ENCODE results near the gene BCL2. TPM values are rescaled to one million over a fixed set of nuclear protein-coding genes. Genes with fewer than 3 reads are reported as not detected.

BCL2 gene
- total RNA-seq, 1 experiment from 2014 or later, result 1.3 TPM

- Histone ChIP-seq H2BK5ac (ENCODE audit: insufficient read length, low read length) (no peak overlapping the region), H3K27ac (ENCODE audit: insufficient read length, low read depth, low read length) (no peak overlapping the region), H3K23ac (ENCODE audit: insufficient read length, low read depth, low read length) (no peak overlapping the region), H2BK15ac (ENCODE audit: low read depth, low read length) (no peak overlapping the region), H3T11ph (ENCODE audit: low read length) (no peak overlapping the region), H3K79me2 (ENCODE audit: insufficient read depth, low read length) (no peaks in the 10 kb centered on the region), H2AFZ (ENCODE audit: low read length) (no peak overlapping the region), H4K91ac (ENCODE audit: insufficient read length, low read depth, low read length) (no peak overlapping the region), H2BK20ac (ENCODE audit: low read depth, low read length, poor library complexity, severe bottlenecking) (no peak overlapping the region), H2AK5ac (ENCODE audit: insufficient read length, low read length) (no peak overlapping the region), H2BK120ac (ENCODE audit: low read depth, low read length, poor library complexity, severe bottlenecking) (no peak overlapping the region), H3K9ac (ENCODE audit: extremely low read depth, insufficient read length, low read length) (no peak overlapping the region), H3K18ac (ENCODE audit: insufficient read length, low read depth, low read length) (no peak overlapping the region), H3K79me1 (ENCODE audit: insufficient read depth, low read depth, low read length, poor library complexity, severe bottlenecking) (no peaks in the 10 kb centered on the region), H3K14ac (ENCODE audit: insufficient read depth, low read length) (no peak overlapping the region), H2BK12ac (ENCODE audit: insufficient read length, low read depth, low read length) (no peak overlapping the region), H4K8ac (replicated peaks; ENCODE audit: insufficient read length, low read depth, low read length) (no peak overlapping the region), H4K5ac (ENCODE audit: insufficient read length, low read depth, low read length) (no peak overlapping the region), H3K9me3 (ENCODE audit: control insufficient read depth, low read depth, low read length) (no peaks in the 10 kb centered on the region), H3K27me3 (ENCODE audit: insufficient read depth, low read length) (no peaks in the 10 kb centered on the region), H4K20me1 (ENCODE audit: control insufficient read depth, insufficient read depth, insufficient read length) (no peaks in the 10 kb centered on the region), H3K4me2 (ENCODE audit: insufficient read depth, insufficient read length, low read length) (no peak overlapping the region), H3K23me2 (ENCODE audit: insufficient read length, low read depth, low read length, poor library complexity, severe bottlenecking) (no peaks in the 10 kb centered on the region), H3K4ac (ENCODE audit: low read depth, low read length) (no peak overlapping the region), H3K56ac (ENCODE audit: insufficient read length, low read depth, low read length) (no peak overlapping the region), H3K4me1 (ENCODE audit: insufficient read depth, low read length) (no peaks in the 10 kb centered on the region)
- Mint-ChIP-seq H3K4me1 (no peaks in the 10 kb centered on the region), H3K36me3 (ENCODE audit: insufficient read depth in 1 of 3, low read depth in 3 of 3) (no peaks in the 10 kb centered on the region), H3K9me3 (no peaks in the 10 kb centered on the region), H3K4me3 (no peak overlapping the region), H3K27me3 (ENCODE audit: low read depth) (no peaks in the 10 kb centered on the region; the same call in 1 of the 2 replicates), H3K27ac (no peak overlapping the region; a peak in 1 of 7 replicates)
- DNase-seq, result no peak
- no CpG with 5 or more reads among the region's 3 CpGs for WGBS (ENCODE audit: extremely low coverage, insufficient read length, low lambda C conversion rate)
- TF ChIP-seq, protein P1, sequence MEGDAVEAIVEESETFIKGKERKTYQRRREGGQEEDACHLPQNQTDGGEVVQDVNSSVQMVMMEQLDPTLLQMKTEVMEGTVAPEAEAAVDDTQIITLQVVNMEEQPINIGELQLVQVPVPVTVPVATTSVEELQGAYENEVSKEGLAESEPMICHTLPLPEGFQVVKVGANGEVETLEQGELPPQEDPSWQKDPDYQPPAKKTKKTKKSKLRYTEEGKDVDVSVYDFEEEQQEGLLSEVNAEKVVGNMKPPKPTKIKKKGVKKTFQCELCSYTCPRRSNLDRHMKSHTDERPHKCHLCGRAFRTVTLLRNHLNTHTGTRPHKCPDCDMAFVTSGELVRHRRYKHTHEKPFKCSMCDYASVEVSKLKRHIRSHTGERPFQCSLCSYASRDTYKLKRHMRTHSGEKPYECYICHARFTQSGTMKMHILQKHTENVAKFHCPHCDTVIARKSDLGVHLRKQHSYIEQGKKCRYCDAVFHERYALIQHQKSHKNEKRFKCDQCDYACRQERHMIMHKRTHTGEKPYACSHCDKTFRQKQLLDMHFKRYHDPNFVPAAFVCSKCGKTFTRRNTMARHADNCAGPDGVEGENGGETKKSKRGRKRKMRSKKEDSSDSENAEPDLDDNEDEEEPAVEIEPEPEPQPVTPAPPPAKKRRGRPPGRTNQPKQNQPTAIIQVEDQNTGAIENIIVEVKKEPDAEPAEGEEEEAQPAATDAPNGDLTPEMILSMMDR (conservative IDR thresholded peaks at IDR 0.05), result no peak
These were observed 58.5 kb downstream of the BCL2 start for GRCh38 chr18:63261029-63261428.

Measured in H9 (cell line).